ENCODE measurements around the gene TAS2R50. TPM values are rescaled to one million over a fixed set of nuclear protein-coding genes. Genes with fewer than 3 reads are reported as not detected.
A peak's percentile ranks its signal among the peaks of the same experiment; 100 is the strongest.

Gene TAS2R50
- total RNA-seq, 8 experiments from 2014 or later, result 0.75 to 7.2 (median 1.8) TPM

GRCh38 chr12:10941369-10941768 lies 45.3 kb downstream of the TAS2R50 start:
- no peak for ATAC-seq (replicated peaks in 6 of 8)
- Histone ChIP-seq H3K27ac (no peak overlapping the region), H3K4me3 (no peak overlapping the region), H3K4me1 (replicated peaks in 1 of 2) (no peaks in the 10 kb centered on the region)
- in situ Hi-C loops (cut with MboI; ENCODE audit: low pct_unique_long_range_greater_than_20kb in 2 of 9, low sequenced_read_pairs in 9 of 9, unreplicated experiment in 9 of 9), result no loop called here

- Histone ChIP-seq H3K4me1 (replicated peaks in 1 of 2) (no peaks in the 10 kb centered on the region), H3K27ac (no peak overlapping the region), H3K4me3 (no peak overlapping the region)
- in situ Hi-C loops (cut with MboI; ENCODE audit: low pct_unique_long_range_greater_than_20kb in 2 of 9, low sequenced_read_pairs in 9 of 9, unreplicated experiment in 9 of 9), result no loop called here
- 20 to 100% (median 86%) methylated on average over 1 to 2 of the region's 2 CpGs; no CpG with 5 or more reads in 1 of the 10 experiments for WGBS, 10 experiments
- peak in 4 of 8 experiments; percentile 35 to 86 (median 44) for ATAC-seq (replicated peaks in 6 of 8)
Measured at GRCh38 chr12:10940389-10940788, 46.3 kb downstream of the TAS2R50 start.

GRCh38 chr12:10939163-10939562 lies 47.5 kb downstream of the TAS2R50 start, which contains the start of gene TAS2R14:
TSS of gene TAS2R14 (minus strand) at chr12:10939263. CDS start at chr12:10939207, 56 bp downstream.
- WGBS, 10 experiments, result 10 to 100% (median 76%) methylated on average over 1 of the region's 1 CpG; no CpG with 5 or more reads in 2 of the 10 experiments
- Histone ChIP-seq H3K4me3 (no peak within 1 kb of the TSS), H3K27ac (no peak within 1 kb of the TSS), H3K4me1 (replicated peaks in 1 of 2) (no peaks in the 10 kb centered on the region)
- no peak for ATAC-seq (replicated peaks in 6 of 8)
- in situ Hi-C loops (cut with MboI; ENCODE audit: low pct_unique_long_range_greater_than_20kb in 2 of 9, low sequenced_read_pairs in 9 of 9, unreplicated experiment in 9 of 9), result no loop called here

- Histone ChIP-seq H3K27ac (no peak overlapping the region), H3K4me3 (no peak overlapping the region), H3K4me1 (replicated peaks in 1 of 2) (no peaks in the 10 kb centered on the region)
- 88 to 100% (median 100%) methylated on average over 1 of the region's 1 CpG; no CpG with 5 or more reads in 2 of the 10 experiments for WGBS, 10 experiments
- in situ Hi-C loops (cut with MboI; ENCODE audit: low pct_unique_long_range_greater_than_20kb in 2 of 9, low sequenced_read_pairs in 9 of 9, unreplicated experiment in 9 of 9), result no loop called here
- ATAC-seq (replicated peaks in 6 of 8), result no peak
Measured at GRCh38 chr12:10936506-10936905, 50.2 kb downstream of the TAS2R50 start.

Other genes starting within 250 kb of the TAS2R50 start
- gene TAS2R7, start 184.3 kb downstream of the TAS2R50 start, total RNA-seq, result under 1 TPM in 1 of 8 experiments, not detected in 7; 0.41 TPM
- gene TAS2R8, start 179.6 kb downstream of the TAS2R50 start, total RNA-seq, result under 1 TPM in 4 of 8 experiments, not detected in 4; 0.23 to 0.43 (median 0.30) TPM
- gene TAS2R9, start 176.7 kb downstream of the TAS2R50 start, total RNA-seq, result under 1 TPM in 7 of 8 experiments, not detected in 1; 0.16 to 0.57 (median 0.40) TPM
- gene TAS2R10, start 160.6 kb downstream of the TAS2R50 start, total RNA-seq, result 1 to 10 TPM in 6 of 8 experiments, under 1 TPM in 2; 0.50 to 3.3 (median 1.6) TPM
- gene PRR4, start 137.4 kb downstream of the TAS2R50 start, total RNA-seq, result 10 to 100 TPM in 1 of 8 experiments, 1 to 10 TPM in 7; 4.2 to 13.9 (median 6.8) TPM
- gene PRH1, start 102.7 kb downstream of the TAS2R50 start, total RNA-seq, result 10 to 100 TPM; 14.8 to 57.0 (median 28.8) TPM
- 1 to 10 TPM in 7 of 8 experiments, under 1 TPM in 1; 0.63 to 7.7 (median 1.6) TPM for gene TAS2R13, start 77.3 kb downstream of the TAS2R50 start, total RNA-seq
- 1 to 10 TPM in 4 of 8 experiments, under 1 TPM in 2, not detected in 2; 0.78 to 3.9 (median 1.4) TPM for gene PRH2, start 57.7 kb downstream of the TAS2R50 start, total RNA-seq
- 10 to 100 TPM in 1 of 8 experiments, 1 to 10 TPM in 7; 2.6 to 12.9 (median 4.0) TPM for gene TAS2R14, start 47.6 kb downstream of the TAS2R50 start, total RNA-seq
- gene TAS2R20, start 11.4 kb upstream of the TAS2R50 start, total RNA-seq, result 10 to 100 TPM in 1 of 8 experiments, 1 to 10 TPM in 6, under 1 TPM in 1; 0.96 to 13.2 (median 3.2) TPM
- gene TAS2R19, start 35.7 kb upstream of the TAS2R50 start, total RNA-seq, result 10 to 100 TPM in 2 of 8 experiments, 1 to 10 TPM in 6; 1.5 to 16.7 (median 5.1) TPM
- gene TAS2R31, start 44.5 kb upstream of the TAS2R50 start, total RNA-seq, result 10 to 100 TPM in 2 of 8 experiments, 1 to 10 TPM in 6; 2.5 to 17.5 (median 4.7) TPM
- 1 to 10 TPM in 7 of 8 experiments, under 1 TPM in 1; 0.83 to 9.3 (median 1.8) TPM for gene TAS2R46, start 75.4 kb upstream of the TAS2R50 start, total RNA-seq
- 1 to 10 TPM in 5 of 8 experiments, under 1 TPM in 3; 0.65 to 5.2 (median 1.7) TPM for gene TAS2R43, start 105.4 kb upstream of the TAS2R50 start, total RNA-seq
- 10 to 100 TPM in 2 of 8 experiments, 1 to 10 TPM in 5, under 1 TPM in 1; 0.96 to 23.4 (median 3.9) TPM for gene TAS2R30, start 147.7 kb upstream of the TAS2R50 start, total RNA-seq
- 10 to 100 TPM; 10.9 to 80.5 (median 15.5) TPM for gene SMIM10L1, start 184.3 kb upstream of the TAS2R50 start, total RNA-seq
- 1 to 10 TPM in 2 of 8 experiments, under 1 TPM in 3, not detected in 3; 0.11 to 2.8 (median 0.62) TPM for gene TAS2R42, start 200.0 kb upstream of the TAS2R50 start, total RNA-seq